Adrenal gland (tissue), 12 donors: ENCODE measurements around the gene C10orf67. TPM values are rescaled to one million over a fixed set of nuclear protein-coding genes. Genes with fewer than 3 reads are reported as not detected.

Experiments used
- DNase-seq, 7 donors: peaks; one replicate each; pipeline ENCODE4 v3.0.0-alpha.2; 2019 to 2020
- H3K27ac ChIP-seq, 5 donors: fragments of 200-600 bp; sonication (generic) in 4 of 5; 1 replicate in 3 of 5; 2 replicates in 2 of 5; pipeline versions ENCODE4 v1.5.1 to v1.8.0; 2016 to 2020; ENCODE audit warnings: mild to moderate bottlenecking in 1 of 5
- H3K27me3 ChIP-seq: fragments of 200-600 bp; 2 replicates; pipeline ENCODE4 v1.8.0; 2021
- H3K36me3 ChIP-seq, 2 donors: fragments of 200-600 bp; replicated peaks in 1 of 2; 1 replicate in 1 of 2; 2 replicates in 1 of 2; pipeline versions ENCODE4 v1.5.1 to v1.8.0; 2018 to 2022
- H3K4me1 ChIP-seq, 2 donors: fragments of 200-600 bp; replicated peaks in 1 of 2; 1 replicate in 1 of 2; 2 replicates in 1 of 2; pipeline versions ENCODE4 v1.5.1 to v1.8.0; 2018 to 2021
- H3K4me3 ChIP-seq, 4 donors: fragments of 200-600 bp; sonication (generic) in 3 of 4; one replicate each; pipeline ENCODE4 v1.5.1; 2016 to 2018
- H3K9me3 ChIP-seq, 3 donors: fragments of 200-600 bp; sonication (generic) in 1 of 3; replicated peaks in 1 of 3; 1 replicate in 2 of 3; 2 replicates in 1 of 3; pipeline versions ENCODE4 v1.5.1 to v1.8.0; 2016 to 2021
- CTCF ChIP-seq, 6 experiments: fragments of 450-650 bp in 4 of 6; fragments of 200-600 bp in 2 of 6; sonication (generic) in 1 of 6; IDR thresholded peaks; 1 replicate in 5 of 6; 2 replicates in 1 of 6; pipeline versions ENCODE4 v1.5.1 to v1.8.0; 2016 to 2021; ENCODE audit warnings: antibody characterized with exemption in 6 of 6, mild to moderate bottlenecking in 2 of 6, moderate library complexity in 1 of 6
- POLR2A ChIP-seq, 2 donors: fragments of 450-650 bp; IDR thresholded peaks; one replicate each; pipeline ENCODE4 v1.6.1; 2017; ENCODE audit warnings: antibody characterized with exemption in 2 of 2, mild to moderate bottlenecking in 2 of 2, moderate library complexity in 1 of 2
- WGBS, 4 donors: extraction: QIAGEN DNeasy Blood & Tissue Kit in 2 of 4; methylation state at CpG; one replicate each; pipeline versions ENCODE4 v1.1.5 to v1.1.7; 2013 to 2017; 5-methylcytosine and 5-hydroxymethylcytosine counted together
- intact Hi-C, 2 donors: fragments of 100-400 bp; cut with DNase I; formaldehyde crosslinking; loops; one replicate each; pipeline versions ENCODE4 v1.14.1 to v1.15.0; 2022 to 2023
- polyA plus RNA-seq, 3 donors: library from polyadenylated mRNA; stranded (reverse); fragments of 200-250 nt in 2 of 3; fragments of 350-450 nt in 1 of 3; fragmentation: Illumina TruSeq in 1 of 3; extraction: RNeasy Lipid Tissue Mini Kit (QIAGEN cat#74804) in 1 of 3; gene quantifications; one replicate each; pipeline ENCODE4 v1.2.3, GENCODE V29; 2013 to 2014
- total RNA-seq, 9 donors: library from RNA; depleted of rRNA in 4 of 9; stranded (reverse); fragments of >200 nt in 4 of 9; fragments of 120-200 nt in 1 of 9; fragmentation: NEBNext Ultra II Directional in 1 of 9; extraction: Animal tissue kit (Norgen Biotek cat#: 25700) in 1 of 9; gene quantifications; one replicate each; pipeline versions ENCODE4 v1.1.0 to v1.2.4, GENCODE V29; 2013 to 2023
- donor health status: healthy with polysubstance abuse.
- donor health status: Bipolar disorder and iron deficiency.
- donor health status: DM: yes; HTN: yes; CAD: no.
- donor health status: DM: no; HTN: no; CAD: no.
- donor health status: DM: no; HTN: no; CAD: no.
- donor health status: DM: yes; HTN: yes; CAD: no.

C10orf67 gene
- total and polyA plus RNA-seq, 12 donors, result 0.03 to 0.50 (median 0.18) TPM; not detected in 6

GRCh38 chr10:23238015-23238414, 106.6 kb downstream of the C10orf67 start:
- intact Hi-C loops, result no loop called here
- H3K9me3 ChIP-seq, result no peaks in the 10 kb centered on the region
- H3K4me3 ChIP-seq, result no peak overlapping the region
- no peaks in the 10 kb centered on the region for H3K36me3 ChIP-seq
- 58 to 76% (median 74%) methylated on average over 3 of the region's 3 CpGs for WGBS, 4 donors
- no peak for DNase-seq
- no peak for TF ChIP-seq CTCF (IDR thresholded peaks at IDR 0.05)
- TF ChIP-seq POLR2A (IDR thresholded peaks at IDR 0.05), result no peak
- H3K4me1 ChIP-seq, result no peaks in the 10 kb centered on the region
- H3K27me3 ChIP-seq, result no peaks in the 10 kb centered on the region
- no peak overlapping the region for H3K27ac ChIP-seq

DNA sequence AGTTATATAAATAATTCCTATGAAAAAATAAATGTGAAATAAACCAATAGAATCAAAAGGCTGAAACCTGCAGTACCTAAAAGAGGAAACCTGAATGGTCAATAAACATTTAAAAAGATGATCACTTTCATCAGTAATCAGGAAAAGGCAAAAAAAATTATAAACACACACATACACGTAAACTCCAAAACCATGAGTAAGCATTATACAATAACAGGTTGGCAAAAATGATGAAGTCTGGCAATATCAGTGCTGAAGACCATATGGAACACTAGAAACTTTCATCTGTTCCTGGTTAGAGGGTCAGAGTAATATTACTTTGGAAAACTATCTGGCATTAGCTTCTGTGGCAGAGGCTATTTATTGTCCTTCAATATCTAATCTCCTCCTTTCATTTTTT, 114.0 kb downstream of the C10orf67 start:
- no peaks in the 10 kb centered on the region for H3K36me3 ChIP-seq
- H3K4me1 ChIP-seq, result no peaks in the 10 kb centered on the region
- H3K27me3 ChIP-seq, result no peaks in the 10 kb centered on the region
- WGBS, 4 donors, result 68 to 83% (median 77%) methylated on average over 1 of the region's 1 CpG
- no peak overlapping the region for H3K4me3 ChIP-seq
- no peaks in the 10 kb centered on the region for H3K9me3 ChIP-seq
- no peak for TF ChIP-seq CTCF (IDR thresholded peaks at IDR 0.05)
- TF ChIP-seq POLR2A (IDR thresholded peaks at IDR 0.05), result no peak
- no peak overlapping the region for H3K27ac ChIP-seq
- no peak for DNase-seq
- intact Hi-C loops, result no loop called here

DNA sequence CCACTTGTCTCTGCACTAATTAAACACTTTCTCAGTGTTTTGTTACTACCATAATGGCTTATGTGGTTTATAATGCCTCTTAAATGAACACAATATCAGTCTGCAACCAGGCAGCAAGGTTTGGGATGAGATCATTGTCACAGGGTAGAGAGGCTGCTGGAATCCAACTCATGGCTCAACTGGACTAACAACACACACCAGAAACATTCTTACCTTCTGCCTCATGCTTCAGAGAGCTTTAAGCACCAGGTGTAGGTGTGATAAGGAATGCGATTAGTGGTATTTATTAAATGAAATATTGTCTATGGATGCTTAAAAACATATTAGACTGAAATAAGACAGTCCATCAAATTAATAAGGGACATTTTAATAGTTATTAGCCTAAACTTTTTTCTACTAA, 127.1 kb downstream of the C10orf67 start:
- H3K27ac ChIP-seq, result no peak overlapping the region
- no peak for DNase-seq
- H3K9me3 ChIP-seq, result no peaks in the 10 kb centered on the region
- H3K4me1 ChIP-seq, result no peaks in the 10 kb centered on the region
- H3K36me3 ChIP-seq, result no peaks in the 10 kb centered on the region
- H3K4me3 ChIP-seq, result no peak overlapping the region
- WGBS, 4 donors, result 73 to 88% (median 79%) methylated on average over 1 of the region's 1 CpG
- intact Hi-C loops, result no loop called here
- no peak for TF ChIP-seq CTCF (IDR thresholded peaks at IDR 0.05)
- no peak for TF ChIP-seq POLR2A (IDR thresholded peaks at IDR 0.05)
- H3K27me3 ChIP-seq, result no peaks in the 10 kb centered on the region

DNA sequence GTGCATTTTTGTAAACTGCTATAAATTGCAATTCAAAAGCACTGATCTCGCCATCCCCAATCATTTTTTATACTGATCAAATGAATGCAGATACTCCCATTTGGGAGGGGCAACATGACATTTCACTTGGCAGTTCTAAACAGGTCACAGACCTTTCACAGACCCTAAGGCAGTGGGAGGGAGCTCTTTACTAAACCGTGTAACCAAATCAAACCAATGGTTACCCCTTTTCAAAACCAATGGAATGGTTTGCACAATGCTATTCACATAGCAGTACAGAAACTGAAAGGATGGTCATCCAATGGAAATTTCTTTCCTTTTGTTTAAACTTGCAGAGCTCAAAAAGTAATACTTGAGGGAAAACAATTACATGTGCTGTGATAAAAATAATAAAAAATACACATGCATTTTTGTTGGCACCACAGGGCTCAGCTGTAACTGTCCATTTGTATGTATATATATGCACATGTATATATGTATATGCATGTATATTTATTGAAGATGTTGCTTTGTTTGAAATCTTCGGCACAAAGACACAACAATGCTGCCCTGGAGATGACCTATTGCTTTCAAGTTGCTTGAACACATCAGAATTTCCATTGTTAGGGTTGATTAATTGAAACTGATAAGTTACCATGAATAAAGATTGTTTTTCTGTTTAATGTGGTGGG, 138.5 kb downstream of the C10orf67 start:
- no peak for DNase-seq
- 33 to 41% (median 36%) methylated on average over 3 of the region's 3 CpGs for WGBS, 4 donors

More for the DNA sequence above, 138.5 kb downstream of the C10orf67 start:
- Histone ChIP-seq H3K4me1 (no peaks in the 10 kb centered on the region), H3K27ac (no peak overlapping the region), H3K36me3 (no peaks in the 10 kb centered on the region), H3K27me3 (peaks cover 16% of the 10 kb centered on the region), H3K4me3 (no peak overlapping the region), H3K9me3 (no peaks in the 10 kb centered on the region)
- no peak for TF ChIP-seq CTCF (IDR thresholded peaks at IDR 0.05)
- TF ChIP-seq POLR2A (IDR thresholded peaks at IDR 0.05), result no peak
- intact Hi-C loops, result no loop called here
